A549 (cell line): Measurements from ENCODE around the gene ZNF710. TPM values are rescaled to one million over a fixed set of nuclear protein-coding genes. Genes with fewer than 3 reads are reported as not detected.

Experiments used
- ATAC-seq, 2 experiments: fragments of 200-7000 bp in 1 of 2; fragments of >200 bp in 1 of 2; cut with Nextera tagmentation in 1 of 2; cut with Tn5 transposase in 1 of 2; 3 replicates each; pipeline versions ENCODE4 v1.8.0 to v1.9.1; 2018 to 2020; ENCODE audit warnings: mild to moderate bottlenecking in 1 of 2, moderate library complexity in 1 of 2
- CTCF ChIA-PET: fragments of 300-600 bp; sonication (Branson Sonifier 250); formaldehyde crosslinking; extraction: SDS; loops from one replicate; lab custom pipeline; 2021; ENCODE audit warnings: antibody characterized with exemption, inconsistent platforms; lab: Yijun Ruan, JAX
- POLR2A ChIA-PET: fragments of 350-600 bp; formaldehyde crosslinking; extraction: SDS; loops from one replicate; lab custom pipeline; 2021; ENCODE audit warnings: antibody characterized with exemption, inconsistent platforms; lab: Yijun Ruan, JAX
- DNase-seq, 2 experiments: peaks; one replicate each; pipeline versions ENCODE4 v3.0.0 to v3.0.0-alpha.2; 2011 to 2016; ENCODE audit warnings: low read depth in 1 of 2, low spot score in 1 of 2
- FAIRE-seq: peaks from 2 replicates; lab custom pipeline; 2011; peaks lifted over from hg19 to GRCh38; lab: Jason Lieb, UNC
- H3K27ac ChIP-seq, 2 experiments: fragments of >200 bp; sonication (Bioruptor Twin); formaldehyde crosslinking; 3 replicates each; pipeline ENCODE4 v1.5.1; 2016 to 2017
- H3K4me1 ChIP-seq: fragments of >200 bp; sonication (Bioruptor Twin); formaldehyde crosslinking; 3 replicates; pipeline ENCODE4 v1.6.1; 2016
- H3K4me2 ChIP-seq: fragments of >200 bp; sonication (Bioruptor Twin); formaldehyde crosslinking; 3 replicates; pipeline ENCODE4 v1.6.1; 2016
- H3K4me3 ChIP-seq: fragments of >200 bp; sonication (Bioruptor Twin); formaldehyde crosslinking; 3 replicates; pipeline ENCODE4 v1.5.1; 2016
- H3K9me3 ChIP-seq: fragments of >200 bp; sonication (Bioruptor Twin); formaldehyde crosslinking; 3 replicates; pipeline ENCODE4 v1.6.1; 2016
- ATOH8 ChIP-seq: fragments of 250-450 bp; sonication (Bioruptor Pico); IDR thresholded peaks from 2 replicates; pipeline ENCODE4 v1.5.0; 2020; ENCODE audit warnings: low read depth, mild to moderate bottlenecking, moderate library complexity
- E2F6 ChIP-seq: IDR thresholded peaks from 2 replicates; pipeline ENCODE4 v1.6.1; 2012; ENCODE audit warnings: low read depth, borderline replicate concordance
- ELK1 ChIP-seq: fragments of 150-350 bp; IDR thresholded peaks from 2 replicates; pipeline ENCODE4 v1.6.1; 2014; ENCODE audit warnings: low read depth, mild to moderate bottlenecking, low read length
- KDM1A ChIP-seq: fragments of 200-600 bp; sonication (generic); IDR thresholded peaks from 2 replicates; pipeline ENCODE4 v1.6.1; 2016; ENCODE audit warnings: low read depth, mild to moderate bottlenecking
- KDM5A ChIP-seq: fragments of 200-600 bp; sonication (generic); IDR thresholded peaks from 2 replicates; pipeline ENCODE4 v1.6.1; 2016; ENCODE audit warnings: antibody characterized with exemption, mild to moderate bottlenecking
- MAX ChIP-seq: IDR thresholded peaks from 2 replicates; pipeline ENCODE4 v1.6.1; 2012
- MAZ ChIP-seq: fragments of 150-350 bp; IDR thresholded peaks from 2 replicates; pipeline ENCODE4 v1.6.1; 2014; ENCODE audit warnings: antibody characterized with exemption, low read depth, low read length, borderline replicate concordance
- NFE2L2 ChIP-seq: fragments of 150-350 bp; conservative IDR thresholded peaks from 2 replicates; pipeline ENCODE4 v1.6.1; 2014; ENCODE audit warnings: low read length
- PHF8 ChIP-seq: fragments of 200-600 bp; sonication (generic); IDR thresholded peaks from 2 replicates; pipeline ENCODE4 v1.6.1; 2016; ENCODE audit warnings: low read depth, mild to moderate bottlenecking, antibody characterized with exemption, moderate library complexity, borderline replicate concordance
- REST ChIP-seq: fragments of 200-600 bp; sonication (generic); IDR thresholded peaks from 2 replicates; pipeline ENCODE4 v1.6.1; 2016; ENCODE audit warnings: antibody characterized with exemption, mild to moderate bottlenecking, moderate library complexity
- TFCP2L1 ChIP-seq: fragments of 250-450 bp; sonication (Bioruptor Pico); IDR thresholded peaks from 2 replicates; pipeline ENCODE4 v1.5.0; 2021; ENCODE audit warnings: mild to moderate bottlenecking
- TP53 ChIP-seq: fragments of 250-450 bp; sonication (Bioruptor Pico); IDR thresholded peaks from 2 replicates; pipeline ENCODE4 v1.5.0; 2021; ENCODE audit warnings: mild to moderate bottlenecking, moderate library complexity
- WGBS: methylation state at CpG from one replicate; pipeline ENCODE4 v1.1.6; 2017; ENCODE audit errors: missing lambda C conversion rate; 5-methylcytosine and 5-hydroxymethylcytosine counted together
- polyA plus RNA-seq, 4 experiments: library from polyadenylated mRNA; depleted of rRNA in 3 of 4; stranded (reverse); fragments of >200 nt; fragmentation: RNase III in 1 of 4; extraction: RNeasy Plus Mini Kit Qiagen cat#74134 plus additional on column Dnase treatment in 1 of 4; gene quantifications; 2 replicates in 3 of 4; 3 replicates in 1 of 4; pipeline ENCODE4 v1.2.3, GENCODE V29; 2011 to 2017
- small RNA-seq, 6 experiments: library from RNA; depleted of rRNA; stranded (forward); fragments of <200 nt; gene quantifications; one replicate each; pipeline ENCODE3, GENCODE V24; 2012

ZNF710 gene
- polyA plus RNA-seq, 2 of the 4 experiments (the other 2 are of a cell fraction): 2.6 to 7.8 TPM

- CTCF ChIA-PET: interaction anchor here (0.5 to 2.7 kb wide), 7 partner anchors 15 to 134 kb away, joined by 3 to 11 read pairs (median 4); partner anchors contain the start of gene IDH2
- Histone ChIP-seq H3K4me3 (no peak overlapping the region), H3K9me3 (no peaks in the 10 kb centered on the region), H3K27ac (peak overlapping the region in 1 of 2 experiments; percentile 56; a peak in 3 of 6 replicates), H3K4me2 (peak overlapping the region; percentile 49), H3K4me1 (peaks cover 14% of the 10 kb centered on the region)
- peak in 1 of 2 experiments; percentile 50 for DNase-seq
- no peak for FAIRE-seq
- TF ChIP-seq E2F6: peak; percentile 25; the same call in 1 of the 2 replicates
- TF ChIP-seq NFE2L2: no peak
- peak; percentile 61 for TF ChIP-seq MAX
- POLR2A ChIA-PET: no interaction called here
- 28% methylated on average over 10 of the region's 10 CpGs for WGBS
- ATAC-seq: peak; percentile 85 to 86
Observed at GRCh38 chr15:90126596-90127435, 125.7 kb downstream of the ZNF710 start.

GRCh38 chr15:90130291-90130690 lies 129.2 kb downstream of the ZNF710 start:
- no peak for DNase-seq
- Histone ChIP-seq H3K4me2 (no peak overlapping the region), H3K9me3 (no peaks in the 10 kb centered on the region), H3K4me1 (peaks cover 14% of the 10 kb centered on the region), H3K27ac (no peak overlapping the region), H3K4me3 (no peak overlapping the region)
- TF ChIP-seq PHF8: no peak
- no peak for TF ChIP-seq TFCP2L1 (CRISPR knock-in tag)
- TF ChIP-seq MAZ: no peak
- no peak for TF ChIP-seq TP53
- TF ChIP-seq REST: no peak
- TF ChIP-seq ATOH8 (CRISPR knock-in tag): no peak
- TF ChIP-seq ELK1: no peak
- no peak for TF ChIP-seq KDM1A
- TF ChIP-seq KDM5A: no peak
- no peak for FAIRE-seq
- ATAC-seq: no peak
- POLR2A ChIA-PET: no interaction called here
- CTCF ChIA-PET: no interaction called here
- WGBS: 78% methylated on average over 8 of the region's 8 CpGs

Small RNA genes within 50 kb of the gene (small RNA-seq; reads per million reads assigned to genes)
- gene MIR3174 (0 to 49.0 (median 15.8) reads per million in 6 experiments), gene RF00066 (0 reads per million in 6 experiments)

Other genes starting within 250 kb of the ZNF710 start
- gene MESP2, start 225.0 kb upstream of the ZNF710 start, polyA plus RNA-seq (2011; rRNA removed): 0.22 and 0.24 TPM in 2 replicates
- gene MESP2, start 225.0 kb upstream of the ZNF710 start, polyA plus RNA-seq (2017; fragmentation: RNase III; extraction: RNeasy Plus Mini Kit Qiagen cat#74134 plus additional on column Dnase treatment): 0.50 to 0.57 TPM (median 0.53 TPM) in 3 replicates
- 3.8 and 5.3 TPM in 2 replicates for gene ANPEP, start 186.5 kb upstream of the ZNF710 start, polyA plus RNA-seq (2011; rRNA removed)
- gene ANPEP, start 186.5 kb upstream of the ZNF710 start, polyA plus RNA-seq (2017; fragmentation: RNase III; extraction: RNeasy Plus Mini Kit Qiagen cat#74134 plus additional on column Dnase treatment): 9.3 to 12.5 TPM (median 9.9 TPM) in 3 replicates
- gene AP3S2, start 107.3 kb upstream of the ZNF710 start, polyA plus RNA-seq (2011; rRNA removed): 56.7 and 85.9 TPM in 2 replicates
- 85.1 to 95.0 TPM (median 91.7 TPM) in 3 replicates for gene AP3S2, start 107.3 kb upstream of the ZNF710 start, polyA plus RNA-seq (2017; fragmentation: RNase III; extraction: RNeasy Plus Mini Kit Qiagen cat#74134 plus additional on column Dnase treatment)
- 19.4 and 20.3 TPM in 2 replicates for gene ARPIN, start 88.4 kb upstream of the ZNF710 start, polyA plus RNA-seq (2011; rRNA removed)
- 14.0 to 20.2 TPM (median 17.2 TPM) in 3 replicates for gene ARPIN, start 88.4 kb upstream of the ZNF710 start, polyA plus RNA-seq (2017; fragmentation: RNase III; extraction: RNeasy Plus Mini Kit Qiagen cat#74134 plus additional on column Dnase treatment)
- 31.8 and 37.7 TPM in 2 replicates for gene IDH2, start 101.1 kb downstream of the ZNF710 start, polyA plus RNA-seq (2011; rRNA removed)
- 29.9 to 32.8 TPM (median 32.2 TPM) in 3 replicates for gene IDH2, start 101.1 kb downstream of the ZNF710 start, polyA plus RNA-seq (2017; fragmentation: RNase III; extraction: RNeasy Plus Mini Kit Qiagen cat#74134 plus additional on column Dnase treatment)
- 45.3 and 61.0 TPM in 2 replicates for gene SEMA4B, start 200.0 kb downstream of the ZNF710 start, polyA plus RNA-seq (2011; rRNA removed)
- gene SEMA4B, start 200.0 kb downstream of the ZNF710 start, polyA plus RNA-seq (2017; fragmentation: RNase III; extraction: RNeasy Plus Mini Kit Qiagen cat#74134 plus additional on column Dnase treatment): 39.2 to 55.6 TPM (median 47.1 TPM) in 3 replicates
- gene CIB1, start 232.6 kb downstream of the ZNF710 start, polyA plus RNA-seq (2011; rRNA removed): 84.1 and 130 TPM in 2 replicates
- 119 to 124 TPM (median 120 TPM) in 3 replicates for gene CIB1, start 232.6 kb downstream of the ZNF710 start, polyA plus RNA-seq (2017; fragmentation: RNase III; extraction: RNeasy Plus Mini Kit Qiagen cat#74134 plus additional on column Dnase treatment)
- 5.4 and 5.7 TPM in 2 replicates for gene GDPGP1, start 232.9 kb downstream of the ZNF710 start, polyA plus RNA-seq (2011; rRNA removed)
- 3.8 to 5.1 TPM (median 4.4 TPM) in 3 replicates for gene GDPGP1, start 232.9 kb downstream of the ZNF710 start, polyA plus RNA-seq (2017; fragmentation: RNase III; extraction: RNeasy Plus Mini Kit Qiagen cat#74134 plus additional on column Dnase treatment)
- gene TTLL13, start 248.2 kb downstream of the ZNF710 start, polyA plus RNA-seq (2011; rRNA removed): 0.56 and 0.61 TPM in 2 replicates
- gene TTLL13, start 248.2 kb downstream of the ZNF710 start, polyA plus RNA-seq (2017; fragmentation: RNase III; extraction: RNeasy Plus Mini Kit Qiagen cat#74134 plus additional on column Dnase treatment): 0.17 to 0.29 TPM (median 0.24 TPM) in 3 replicates